SK-N-SH (cell line): ENCODE data around the gene CAPZA2. TPM values are rescaled to one million over a fixed set of nuclear protein-coding genes. Genes with fewer than 3 reads are reported as not detected.

Experiments
- CTCF ChIA-PET: fragments of 300-600, 350-600 bp; formaldehyde crosslinking; extraction: SDS; loops from one replicate; lab custom pipeline; 2021; lab: Yijun Ruan, JAX
- POLR2A ChIA-PET: fragments of 350-600 bp; sonication (Branson Sonifier 250); formaldehyde crosslinking; extraction: SDS; loops from one replicate; lab custom pipeline; 2020; ENCODE audit warnings: antibody characterized with exemption, inconsistent platforms; lab: Yijun Ruan, JAX
- DNase-seq: peaks from one replicate; pipeline ENCODE4 v3.0.0; 2012
- H2AFZ ChIP-seq: fragments of 200-600 bp; sonication (generic); 2 replicates; pipeline ENCODE4 v1.8.1; 2016; ENCODE audit warnings: antibody characterized with exemption, mild to moderate bottlenecking, low read depth
- H3F3A ChIP-seq: fragments of 200-600 bp; sonication (generic); replicated peaks from 2 replicates; pipeline ENCODE3; 2016; ENCODE audit warnings: antibody characterized with exemption, mild to moderate bottlenecking; ENCODE audit not compliant: insufficient read depth
- H3K27ac ChIP-seq, 2 experiments: fragments of 200-500 bp in 1 of 2; fragments of 200-600 bp in 1 of 2; sonication (Bioruptor generic) in 1 of 2; sonication (generic), shearing (Covaris generic) in 1 of 2; 2 replicates each; pipeline versions ENCODE4 v1.5.1 to v1.6.1; 2014 to 2016; ENCODE audit warnings: low read depth in 2 of 2, inconsistent platforms in 1 of 2, low read length in 1 of 2, mild to moderate bottlenecking in 1 of 2, mixed read lengths in 1 of 2
- H3K27me3 ChIP-seq: fragments of 200-600 bp; sonication (generic), shearing (Covaris generic); 2 replicates; pipeline ENCODE4 v1.6.1; 2016; ENCODE audit warnings: mixed run types; ENCODE audit not compliant: insufficient read depth
- H3K36me3 ChIP-seq, 2 experiments: fragments of 200-500 bp in 1 of 2; fragments of 200-600 bp in 1 of 2; sonication (Bioruptor generic) in 1 of 2; sonication (generic) in 1 of 2; replicated peaks in 1 of 2; 2 replicates each; pipeline versions ENCODE3 to v1.5.1; 2014 to 2016; ENCODE audit warnings: low read length in 1 of 2, mild to moderate bottlenecking in 1 of 2; ENCODE audit not compliant: insufficient read depth in 2 of 2, control insufficient read depth in 1 of 2
- H3K4me1 ChIP-seq, 2 experiments: fragments of 200-500 bp in 1 of 2; fragments of 200-600 bp in 1 of 2; sonication (Bioruptor generic) in 1 of 2; sonication (generic), shearing (Covaris generic) in 1 of 2; 2 replicates each; pipeline versions ENCODE4 v1.5.1 to v1.6.1; 2014 to 2016; ENCODE audit warnings: low read depth in 1 of 2, low read length in 1 of 2, mixed run types in 1 of 2; ENCODE audit not compliant: insufficient read depth in 2 of 2, control insufficient read depth in 1 of 2
- H3K4me2 ChIP-seq: fragments of 200-600 bp; sonication (generic), shearing (Covaris generic); 2 replicates; pipeline ENCODE4 v1.6.1; 2017; ENCODE audit warnings: mixed run types
- H3K4me3 ChIP-seq, 2 experiments: fragments of 200-500 bp in 1 of 2; fragments of 200-600 bp in 1 of 2; sonication (Bioruptor generic) in 1 of 2; sonication (generic), shearing (Covaris generic) in 1 of 2; 2 replicates each; pipeline versions ENCODE4 v1.5.1 to v1.8.1; 2014 to 2016; ENCODE audit warnings: low read depth in 2 of 2, inconsistent platforms in 1 of 2, low read length in 1 of 2, mild to moderate bottlenecking in 1 of 2, mixed read lengths in 1 of 2, moderate library complexity in 1 of 2
- H3K79me2 ChIP-seq: fragments of 200-600 bp; sonication (generic); 2 replicates; pipeline ENCODE4 v1.8.1; 2017; ENCODE audit warnings: mild to moderate bottlenecking; ENCODE audit not compliant: insufficient read depth
- H3K9ac ChIP-seq: fragments of 200-600 bp; sonication (generic); 2 replicates; pipeline ENCODE4 v1.6.1; 2017; ENCODE audit warnings: mixed run types
- H3K9me2 ChIP-seq: fragments of 200-600 bp; sonication (generic); 2 replicates; pipeline ENCODE4 v1.6.1; 2017; ENCODE audit warnings: mixed run types
- H3K9me3 ChIP-seq: fragments of 200-600 bp; sonication (generic); 2 replicates; pipeline ENCODE4 v1.6.1; 2017; ENCODE audit warnings: mixed run types, mild to moderate bottlenecking, moderate library complexity
- H4K20me1 ChIP-seq: fragments of 200-600 bp; sonication (generic); 2 replicates; pipeline ENCODE4 v1.6.1; 2017; ENCODE audit warnings: mild to moderate bottlenecking, mixed run types; ENCODE audit not compliant: insufficient read depth
- EP300 ChIP-seq, 2 experiments: IDR thresholded peaks; 2 replicates each; pipeline versions ENCODE4 v1.4.0 to v1.6.1; 2012; ENCODE audit warnings: borderline replicate concordance in 1 of 2, low read depth in 1 of 2, low read length in 1 of 2
- FOSL2 ChIP-seq: IDR thresholded peaks from 2 replicates; pipeline ENCODE4 v1.4.0; 2012; ENCODE audit warnings: low read depth, mild to moderate bottlenecking, moderate library complexity, borderline replicate concordance
- FOXJ3 ChIP-seq: sonication (generic); formaldehyde crosslinking; IDR thresholded peaks from 2 replicates; pipeline ENCODE4 v1.5.1; 2020; ENCODE audit warnings: mild to moderate bottlenecking, missing genetic modification reagents
- FOXM1 ChIP-seq: IDR thresholded peaks from 2 replicates; pipeline ENCODE4 v1.4.0; 2012; ENCODE audit warnings: low read depth, mild to moderate bottlenecking
- GABPA ChIP-seq: IDR thresholded peaks from 2 replicates; pipeline ENCODE4 v1.4.0; 2012; ENCODE audit warnings: low read depth, mild to moderate bottlenecking
- GATA2 ChIP-seq: sonication (generic); formaldehyde crosslinking; IDR thresholded peaks from 2 replicates; pipeline ENCODE4 v1.5.0; 2020; ENCODE audit warnings: mild to moderate bottlenecking, missing genetic modification reagents
- JUND ChIP-seq: IDR thresholded peaks from 2 replicates; pipeline ENCODE4 v1.4.0; 2012
- MEF2A ChIP-seq: IDR thresholded peaks from 2 replicates; pipeline ENCODE4 v1.4.0; 2012; ENCODE audit warnings: low read depth, borderline replicate concordance
- MXI1 ChIP-seq: IDR thresholded peaks from 2 replicates; pipeline ENCODE4 v1.6.1; 2012; ENCODE audit warnings: mild to moderate bottlenecking, low read depth, low read length, improper control_type of control experiment
- RAD21 ChIP-seq: IDR thresholded peaks from 2 replicates; pipeline ENCODE4 v1.6.1; 2012; ENCODE audit warnings: mild to moderate bottlenecking, low read length
- RCOR1 ChIP-seq: fragments of 150-350 bp; IDR thresholded peaks from 2 replicates; pipeline ENCODE4 v1.6.1; 2017; ENCODE audit warnings: antibody characterized with exemption, low read length
- RXRA ChIP-seq: IDR thresholded peaks from 2 replicates; pipeline ENCODE4 v1.4.0; 2012; ENCODE audit warnings: low read depth, mild to moderate bottlenecking, borderline replicate concordance
- SIN3A ChIP-seq: IDR thresholded peaks from 2 replicates; pipeline ENCODE4 v1.6.1; 2012; ENCODE audit warnings: low read depth, mild to moderate bottlenecking, low read length, moderate library complexity, borderline replicate concordance
- TCF12 ChIP-seq: IDR thresholded peaks from 2 replicates; pipeline ENCODE4 v1.4.0; 2012
- USF1 ChIP-seq: IDR thresholded peaks from 2 replicates; pipeline ENCODE4 v1.4.0; 2012; ENCODE audit warnings: low read depth, borderline replicate concordance
- USF2 ChIP-seq: fragments of 150-350 bp; IDR thresholded peaks from 2 replicates; pipeline ENCODE4 v1.6.1; 2017; ENCODE audit warnings: antibody characterized with exemption, low read length, low read depth, borderline replicate concordance
- YY1 ChIP-seq: IDR thresholded peaks from 2 replicates; pipeline ENCODE4 v1.4.0; 2012; ENCODE audit warnings: low read depth, mild to moderate bottlenecking
- ZBTB33 ChIP-seq: IDR thresholded peaks from 2 replicates; pipeline ENCODE4 v1.4.0; 2012; ENCODE audit warnings: low read depth, borderline replicate concordance
- WGBS: methylation state at CpG from one replicate; pipeline ENCODE4 v1.1.6; 2017; ENCODE audit warnings: low lambda C conversion rate; 5-methylcytosine and 5-hydroxymethylcytosine counted together
- polyA plus RNA-seq, 3 experiments: library from polyadenylated mRNA; depleted of rRNA; stranded (reverse); fragments of >200 nt; gene quantifications; 2 replicates each; pipeline ENCODE4 v1.2.3, GENCODE V29; 2012
- TF ChIP-seq, protein P1 (sequence below): fragments of 150-350 bp; IDR thresholded peaks from 2 replicates; pipeline ENCODE4 v1.6.1; 2016; ENCODE audit warnings: mild to moderate bottlenecking, low read depth, low read length
- TF ChIP-seq, protein P2 (sequence below): IDR thresholded peaks from 2 replicates; pipeline ENCODE4 v1.6.1; 2012; ENCODE audit warnings: mild to moderate bottlenecking, low read depth, low read length, moderate library complexity

CAPZA2 gene
- polyA plus RNA-seq, 1 of the 3 experiments (the other 2 are of a cell fraction): 44.6 TPM

- H3K4me3 ChIP-seq: no peak overlapping the region
- POLR2A ChIA-PET: no interaction called here
These were observed 26.5 kb downstream of the CAPZA2 start for GRCh38 chr7:116888895-116889294.

More at GRCh38 chr7:116888895-116889294, 26.5 kb downstream of the CAPZA2 start:
- Histone ChIP-seq H4K20me1 (peaks cover 52% of the 10 kb centered on the region), H3K27ac (no peak overlapping the region), H3F3A (no peaks in the 10 kb centered on the region)
- TF ChIP-seq RCOR1: no peak
- TF ChIP-seq FOSL2: no peak
- TF ChIP-seq SIN3A: no peak
- TF ChIP-seq FOXM1: no peak
- TF ChIP-seq GATA2: no peak
- TF ChIP-seq TCF12: no peak
- no peak for TF ChIP-seq JUND
- TF ChIP-seq, protein P1, sequence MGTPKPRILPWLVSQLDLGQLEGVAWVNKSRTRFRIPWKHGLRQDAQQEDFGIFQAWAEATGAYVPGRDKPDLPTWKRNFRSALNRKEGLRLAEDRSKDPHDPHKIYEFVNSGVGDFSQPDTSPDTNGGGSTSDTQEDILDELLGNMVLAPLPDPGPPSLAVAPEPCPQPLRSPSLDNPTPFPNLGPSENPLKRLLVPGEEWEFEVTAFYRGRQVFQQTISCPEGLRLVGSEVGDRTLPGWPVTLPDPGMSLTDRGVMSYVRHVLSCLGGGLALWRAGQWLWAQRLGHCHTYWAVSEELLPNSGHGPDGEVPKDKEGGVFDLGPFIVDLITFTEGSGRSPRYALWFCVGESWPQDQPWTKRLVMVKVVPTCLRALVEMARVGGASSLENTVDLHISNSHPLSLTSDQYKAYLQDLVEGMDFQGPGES: no peak
- TF ChIP-seq USF2: no peak
- TF ChIP-seq EP300 (IDR thresholded peaks at IDR 0.05; ENCODE audit: borderline replicate concordance in 1 of 2, low read depth in 1 of 2, low read length in 1 of 2): no peak
- TF ChIP-seq, protein P2, sequence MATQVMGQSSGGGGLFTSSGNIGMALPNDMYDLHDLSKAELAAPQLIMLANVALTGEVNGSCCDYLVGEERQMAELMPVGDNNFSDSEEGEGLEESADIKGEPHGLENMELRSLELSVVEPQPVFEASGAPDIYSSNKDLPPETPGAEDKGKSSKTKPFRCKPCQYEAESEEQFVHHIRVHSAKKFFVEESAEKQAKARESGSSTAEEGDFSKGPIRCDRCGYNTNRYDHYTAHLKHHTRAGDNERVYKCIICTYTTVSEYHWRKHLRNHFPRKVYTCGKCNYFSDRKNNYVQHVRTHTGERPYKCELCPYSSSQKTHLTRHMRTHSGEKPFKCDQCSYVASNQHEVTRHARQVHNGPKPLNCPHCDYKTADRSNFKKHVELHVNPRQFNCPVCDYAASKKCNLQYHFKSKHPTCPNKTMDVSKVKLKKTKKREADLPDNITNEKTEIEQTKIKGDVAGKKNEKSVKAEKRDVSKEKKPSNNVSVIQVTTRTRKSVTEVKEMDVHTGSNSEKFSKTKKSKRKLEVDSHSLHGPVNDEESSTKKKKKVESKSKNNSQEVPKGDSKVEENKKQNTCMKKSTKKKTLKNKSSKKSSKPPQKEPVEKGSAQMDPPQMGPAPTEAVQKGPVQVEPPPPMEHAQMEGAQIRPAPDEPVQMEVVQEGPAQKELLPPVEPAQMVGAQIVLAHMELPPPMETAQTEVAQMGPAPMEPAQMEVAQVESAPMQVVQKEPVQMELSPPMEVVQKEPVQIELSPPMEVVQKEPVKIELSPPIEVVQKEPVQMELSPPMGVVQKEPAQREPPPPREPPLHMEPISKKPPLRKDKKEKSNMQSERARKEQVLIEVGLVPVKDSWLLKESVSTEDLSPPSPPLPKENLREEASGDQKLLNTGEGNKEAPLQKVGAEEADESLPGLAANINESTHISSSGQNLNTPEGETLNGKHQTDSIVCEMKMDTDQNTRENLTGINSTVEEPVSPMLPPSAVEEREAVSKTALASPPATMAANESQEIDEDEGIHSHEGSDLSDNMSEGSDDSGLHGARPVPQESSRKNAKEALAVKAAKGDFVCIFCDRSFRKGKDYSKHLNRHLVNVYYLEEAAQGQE: no peak
- no peak for TF ChIP-seq USF1
- TF ChIP-seq MXI1: no peak
- TF ChIP-seq RAD21: no peak
- no peak for TF ChIP-seq YY1
- TF ChIP-seq GABPA: no peak
- no peak for TF ChIP-seq MEF2A
- TF ChIP-seq ZBTB33: no peak
- TF ChIP-seq RXRA: no peak
- no peak for TF ChIP-seq FOXJ3 (CRISPR knock-in tag)
- TF ChIP-seq, all 33 proteins: peak for 0
- no peaks in the 10 kb centered on the region for H3K4me1 ChIP-seq
- no peaks in the 10 kb centered on the region for H3K27me3 ChIP-seq
- peaks cover 49 to 73% of the 10 kb centered on the region in 2 experiments for H3K36me3 ChIP-seq
- H2AFZ ChIP-seq: no peak overlapping the region
- no peaks in the 10 kb centered on the region for H3K9me3 ChIP-seq
- no peaks in the 10 kb centered on the region for H3K9me2 ChIP-seq
- DNase-seq: no peak
- H3K79me2 ChIP-seq: peaks cover 88% of the 10 kb centered on the region
- H3K9ac ChIP-seq: no peak overlapping the region
- H3K4me2 ChIP-seq: no peak overlapping the region
- CTCF ChIA-PET: interaction anchor here (1.2 to 1.5 kb wide), 2 partner anchors 9 to 42 kb away, joined by 3 read pairs; no protein-coding TSS in a partner anchor
- WGBS: 89% methylated on average over 3 of the region's 3 CpGs
